Upper lobe of left lung (tissue), 4 donors: Measurements from ENCODE around the gene EXT2.

ENCODE experiments used
- EP300 ChIP-seq, 4 donors: sonication (generic); formaldehyde crosslinking; IDR thresholded peaks; one replicate each; pipeline ENCODE4 v1.5.1; 2017; ENCODE audit warnings: antibody characterized with exemption in 4 of 4, control low read depth in 2 of 4
- POLR2A ChIP-seq, 4 donors: fragments of 450-650 bp; IDR thresholded peaks; one replicate each; pipeline ENCODE4 v1.5.1; 2016 to 2017; ENCODE audit warnings: antibody characterized with exemption in 4 of 4, mild to moderate bottlenecking in 2 of 4
- POLR2AphosphoS5 ChIP-seq, 2 donors: sonication (generic); formaldehyde crosslinking; IDR thresholded peaks; one replicate each; pipeline ENCODE4 v1.5.1; 2017; ENCODE audit warnings: antibody characterized with exemption in 2 of 2
- TF ChIP-seq, protein P1 (sequence below), 6 experiments: fragments of 450-650 bp in 4 of 6; fragments of 200-600 bp in 2 of 6; sonication (generic) in 2 of 6; IDR thresholded peaks; one replicate each; pipeline ENCODE4 v1.5.1; 2016 to 2019; ENCODE audit warnings: antibody characterized with exemption in 6 of 6

DNA sequence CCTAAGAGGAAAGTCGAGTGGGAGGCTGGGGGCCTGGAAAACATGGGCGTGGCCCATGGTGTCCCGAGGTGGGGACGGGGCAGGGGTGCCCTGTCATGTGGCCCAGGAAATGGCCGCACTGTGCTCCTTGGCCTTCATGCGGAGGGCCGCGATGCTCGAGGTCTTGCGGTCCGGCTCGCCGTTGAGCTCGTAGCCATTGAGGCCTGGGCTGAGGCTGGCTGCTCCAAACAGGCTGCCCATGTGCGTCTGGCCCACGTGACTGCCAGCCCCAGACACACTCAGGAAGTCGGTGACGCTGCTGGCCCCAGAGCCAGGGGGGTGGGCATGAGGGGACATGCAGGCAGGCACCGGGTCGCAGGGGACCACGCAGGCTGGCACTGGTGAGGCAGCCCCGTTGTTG, 169.3 kb downstream of the EXT2 start:
- TF ChIP-seq, protein P1, sequence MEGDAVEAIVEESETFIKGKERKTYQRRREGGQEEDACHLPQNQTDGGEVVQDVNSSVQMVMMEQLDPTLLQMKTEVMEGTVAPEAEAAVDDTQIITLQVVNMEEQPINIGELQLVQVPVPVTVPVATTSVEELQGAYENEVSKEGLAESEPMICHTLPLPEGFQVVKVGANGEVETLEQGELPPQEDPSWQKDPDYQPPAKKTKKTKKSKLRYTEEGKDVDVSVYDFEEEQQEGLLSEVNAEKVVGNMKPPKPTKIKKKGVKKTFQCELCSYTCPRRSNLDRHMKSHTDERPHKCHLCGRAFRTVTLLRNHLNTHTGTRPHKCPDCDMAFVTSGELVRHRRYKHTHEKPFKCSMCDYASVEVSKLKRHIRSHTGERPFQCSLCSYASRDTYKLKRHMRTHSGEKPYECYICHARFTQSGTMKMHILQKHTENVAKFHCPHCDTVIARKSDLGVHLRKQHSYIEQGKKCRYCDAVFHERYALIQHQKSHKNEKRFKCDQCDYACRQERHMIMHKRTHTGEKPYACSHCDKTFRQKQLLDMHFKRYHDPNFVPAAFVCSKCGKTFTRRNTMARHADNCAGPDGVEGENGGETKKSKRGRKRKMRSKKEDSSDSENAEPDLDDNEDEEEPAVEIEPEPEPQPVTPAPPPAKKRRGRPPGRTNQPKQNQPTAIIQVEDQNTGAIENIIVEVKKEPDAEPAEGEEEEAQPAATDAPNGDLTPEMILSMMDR (IDR thresholded peaks at IDR 0.05): no peak
- TF ChIP-seq POLR2AphosphoS5 (IDR thresholded peaks at IDR 0.05) (no peak), EP300 (IDR thresholded peaks at IDR 0.05) (no peak), POLR2A (IDR thresholded peaks at IDR 0.05) (no peak)
